ENCODE data around the gene UNC13A.
"Not testable (repeated sequence)": the region's sequence is repeated elsewhere in the genome, so short reads cannot be mapped to it uniquely, and the experiment has no call there.

The UNC13A gene

GRCh38 chr19:17556995-17557394 is 131.2 kb downstream of the UNC13A start:
- ATAC-seq (ENCODE audit: low read depth), result no peak
- no peak for DNase-seq (ENCODE audit: low spot score in 2 of 2)
- Mint-ChIP-seq H3K4me1 (peaks cover 11% of the 10 kb centered on the region), H3K36me3 (peaks cover 15% of the 10 kb centered on the region), H3K27me3 (no peaks in the 10 kb centered on the region), H3K4me3 (no peak overlapping the region), H3K27ac (peak overlapping the region; percentile 60), H3K9me3 (no peaks in the 10 kb centered on the region)

GRCh38 chr19:17555929-17556813 is 132.0 kb downstream of the UNC13A start:
- H3K9me3 Mint-ChIP-seq, result no peaks in the 10 kb centered on the region
- no peaks in the 10 kb centered on the region for H3K27me3 Mint-ChIP-seq
- DNase-seq (ENCODE audit: low spot score in 2 of 2), result no peak
- peak; percentile 1 for ATAC-seq (ENCODE audit: low read depth)
- peaks cover 17% of the 10 kb centered on the region for H3K36me3 Mint-ChIP-seq
- peak overlapping the region; percentile 60 for H3K27ac Mint-ChIP-seq
- peaks cover 8% of the 10 kb centered on the region for H3K4me1 Mint-ChIP-seq
- peak overlapping the region; percentile 88 for H3K4me3 Mint-ChIP-seq

DNA sequence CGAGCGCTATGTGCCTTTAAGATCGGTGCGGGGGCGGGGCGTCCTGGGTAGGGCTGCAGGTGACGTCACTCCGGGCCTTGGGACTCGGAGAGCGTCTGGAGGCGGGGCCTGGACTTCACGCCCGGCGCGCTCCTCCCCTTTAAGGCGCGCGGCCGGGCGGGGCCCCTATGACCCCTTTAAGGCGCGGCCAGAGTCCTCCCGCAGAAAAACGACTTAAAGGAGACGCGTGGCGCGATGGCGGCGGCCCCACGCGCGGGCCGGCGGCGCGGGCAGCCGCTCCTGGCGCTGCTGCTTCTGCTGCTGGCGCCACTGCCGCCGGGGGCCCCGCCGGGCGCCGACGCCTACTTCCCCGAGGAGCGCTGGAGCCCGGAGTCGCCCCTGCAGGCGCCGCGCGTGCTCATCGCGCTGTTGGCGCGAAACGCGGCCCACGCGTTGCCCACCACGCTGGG is 132.7 kb downstream of the UNC13A start, which contains the start of gene COLGALT1:
TSS of gene COLGALT1 (plus strand) at position 170 of the 449 bp plus-strand sequence. CDS start at position 235, 65 bp downstream.
- DNase-seq (ENCODE audit: low spot score in 2 of 2) (peak; percentile 92 to 96), ATAC-seq (ENCODE audit: low read depth) (peak; percentile 94)
- H3K4me3 Mint-ChIP-seq, result peak within 1 kb of the TSS; percentile 88
- no peaks in the 10 kb centered on the region for H3K27me3 Mint-ChIP-seq
- H3K9me3 Mint-ChIP-seq, result no peaks in the 10 kb centered on the region
- H3K4me1 Mint-ChIP-seq, result peaks cover 8% of the 10 kb centered on the region
- H3K27ac Mint-ChIP-seq, result peak within 1 kb of the TSS; percentile 84
- H3K36me3 Mint-ChIP-seq, result peaks cover 17% of the 10 kb centered on the region

DNA sequence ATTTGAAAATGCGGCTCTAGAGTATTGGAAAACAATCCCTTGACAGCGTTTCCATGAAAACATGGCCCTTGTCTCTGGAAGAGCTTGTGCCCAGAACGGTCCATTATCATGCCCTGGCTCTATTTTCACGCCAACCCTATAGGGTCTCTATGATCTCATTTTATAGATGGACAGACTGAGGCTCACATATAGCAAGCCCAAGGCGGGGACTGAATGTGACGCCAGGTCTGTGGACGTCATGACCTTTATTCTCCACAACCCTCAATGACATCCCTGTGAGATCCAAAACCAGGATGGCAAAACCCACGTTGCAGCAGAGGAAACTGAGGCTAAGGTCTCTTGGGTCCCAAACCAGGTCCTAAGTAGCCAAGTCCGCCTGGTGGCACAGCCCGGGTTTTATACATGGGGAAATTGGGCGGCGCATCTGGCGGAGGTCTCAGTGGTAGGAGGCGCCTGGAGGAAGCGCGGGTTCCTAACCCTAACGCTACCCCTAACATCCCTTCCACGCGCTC is 133.1 kb downstream of the UNC13A start:
- Mint-ChIP-seq H3K27ac (peak overlapping the region; percentile 84), H3K4me3 (peak overlapping the region; percentile 74), H3K36me3 (peaks cover 14% of the 10 kb centered on the region), H3K27me3 (no peaks in the 10 kb centered on the region), H3K9me3 (no peaks in the 10 kb centered on the region), H3K4me1 (peaks cover 8% of the 10 kb centered on the region)
- peak in 1 of 2 donors; percentile 21 for DNase-seq (ENCODE audit: low spot score in 2 of 2)
- peak; percentile 12 for ATAC-seq (ENCODE audit: low read depth)

GRCh38 chr19:17553256-17553655 is 134.9 kb downstream of the UNC13A start:
- DNase-seq (ENCODE audit: low spot score in 2 of 2) (no peak), ATAC-seq (ENCODE audit: low read depth) (no peak)
- peaks cover 19% of the 10 kb centered on the region for H3K36me3 Mint-ChIP-seq
- H3K27me3 Mint-ChIP-seq, result no peaks in the 10 kb centered on the region
- H3K4me1 Mint-ChIP-seq, result peaks cover 9% of the 10 kb centered on the region
- no peak overlapping the region for H3K4me3 Mint-ChIP-seq
- H3K27ac Mint-ChIP-seq, result peak overlapping the region; percentile 38
- no peaks in the 10 kb centered on the region for H3K9me3 Mint-ChIP-seq

DNA sequence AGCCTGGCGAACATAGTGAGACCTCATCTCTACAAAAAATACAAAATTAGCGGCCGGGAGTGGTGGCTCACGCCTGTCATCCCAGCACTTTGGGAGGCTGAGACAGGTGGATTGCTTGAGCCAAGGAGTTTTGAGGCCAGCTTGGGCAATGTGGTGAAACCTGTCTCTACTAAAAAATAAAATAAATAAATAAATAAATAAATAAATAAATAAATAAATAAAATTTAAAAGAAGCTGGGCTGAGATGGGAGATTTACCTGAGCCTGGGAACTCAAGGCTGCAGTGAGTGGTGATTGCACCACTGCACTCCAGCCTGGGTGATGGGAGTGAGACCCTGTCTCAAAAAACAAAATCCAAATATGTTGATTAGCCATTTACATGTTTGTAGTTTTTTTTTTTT is 135.4 kb downstream of the UNC13A start:
- DNase-seq (ENCODE audit: low spot score in 2 of 2); H3K27ac Mint-ChIP-seq; H3K9me3 Mint-ChIP-seq; H3K4me3 Mint-ChIP-seq; ATAC-seq (ENCODE audit: low read depth); H3K27me3 Mint-ChIP-seq: not testable (repeated sequence)
- Mint-ChIP-seq H3K36me3 (peaks cover 23% of the 10 kb centered on the region), H3K4me1 (peaks cover 13% of the 10 kb centered on the region)

Measured in memory B cell (primary cell).